GM19193 (cell line): ENCODE results near the gene RNU1-3.
"Not testable (repeated sequence)": the region's sequence is repeated elsewhere in the genome, so short reads cannot be mapped to it uniquely, and the experiment has no call there.

Experiments used
- POLR2A ChIP-seq: IDR thresholded peaks from 4 replicates; pipeline ENCODE4 v1.6.1; 2011; ENCODE audit not compliant: insufficient read depth, insufficient read length; ENCODE audit errors: extremely low read depth

The RNU1-3 gene

DNA sequence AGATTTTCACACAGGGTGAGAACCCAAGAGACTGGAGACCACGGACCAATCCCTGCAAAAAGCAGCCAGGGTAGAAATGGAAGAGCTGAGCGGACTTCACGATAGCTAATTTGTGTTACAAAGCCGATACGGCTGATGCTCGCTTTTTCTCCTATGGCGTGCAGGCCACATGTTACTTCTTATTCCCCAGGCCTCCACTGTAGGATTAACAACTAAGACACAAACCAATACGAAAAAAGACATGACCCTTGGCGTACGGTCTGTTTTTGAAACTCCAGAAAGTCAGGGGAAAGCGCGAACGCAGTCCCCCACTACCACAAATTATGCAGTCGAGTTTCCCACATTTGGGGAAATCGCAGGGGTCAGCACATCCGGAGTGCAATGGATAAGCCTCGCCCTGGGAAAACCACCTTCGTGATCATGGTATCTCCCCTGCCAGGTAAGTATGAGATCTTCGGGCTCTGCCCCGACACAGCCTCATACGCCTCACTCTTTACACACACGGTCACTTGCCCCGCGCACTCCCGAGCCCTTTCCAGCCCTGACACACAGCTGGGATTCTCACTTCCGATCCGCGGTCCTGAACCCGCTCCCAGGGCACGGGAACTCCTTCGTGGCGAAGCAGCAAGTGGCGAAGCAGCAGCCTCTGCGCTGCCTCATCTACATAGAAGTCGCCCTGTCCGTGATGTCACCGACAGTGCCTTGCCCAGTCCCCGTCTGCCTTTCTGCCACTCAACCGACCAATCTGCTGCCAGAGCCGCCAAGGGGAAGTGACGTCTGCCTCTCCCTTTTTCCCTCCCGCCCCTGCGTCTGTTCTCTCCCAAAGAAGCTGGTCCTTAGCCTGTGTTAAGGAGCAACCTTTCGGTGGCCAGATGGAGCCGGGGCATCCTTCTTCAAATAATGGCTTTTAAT, at the start of gene RNU1-3:
TSS of gene RNU1-3 (minus strand) at position 447 of the 912 bp plus-strand sequence.
- TF ChIP-seq POLR2A, result not testable (repeated sequence)

GRCh38 chr1:16677552-16678431, 11.0 kb upstream of the RNU1-3 start:
- no peak for TF ChIP-seq POLR2A

- TF ChIP-seq POLR2A, result peak; percentile 97
These were observed 22.1 kb downstream of the RNU1-3 start for GRCh38 chr1:16644482-16645270.

DNA sequence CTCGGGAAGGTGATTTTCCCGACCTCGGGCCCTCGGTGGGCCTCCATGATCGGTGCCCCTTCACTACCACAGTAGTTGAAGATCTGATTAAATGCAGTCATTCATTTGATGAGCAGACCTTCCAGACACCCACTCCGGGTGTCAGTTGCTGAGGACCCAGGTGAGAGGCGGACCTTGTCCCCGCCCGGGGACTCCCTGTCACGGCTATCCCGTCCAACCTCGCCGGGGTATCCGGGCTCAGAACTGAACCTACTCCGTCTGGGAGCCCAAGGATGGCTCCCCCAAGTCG, 22.6 kb downstream of the RNU1-3 start:
- TF ChIP-seq POLR2A, result no peak

DNA sequence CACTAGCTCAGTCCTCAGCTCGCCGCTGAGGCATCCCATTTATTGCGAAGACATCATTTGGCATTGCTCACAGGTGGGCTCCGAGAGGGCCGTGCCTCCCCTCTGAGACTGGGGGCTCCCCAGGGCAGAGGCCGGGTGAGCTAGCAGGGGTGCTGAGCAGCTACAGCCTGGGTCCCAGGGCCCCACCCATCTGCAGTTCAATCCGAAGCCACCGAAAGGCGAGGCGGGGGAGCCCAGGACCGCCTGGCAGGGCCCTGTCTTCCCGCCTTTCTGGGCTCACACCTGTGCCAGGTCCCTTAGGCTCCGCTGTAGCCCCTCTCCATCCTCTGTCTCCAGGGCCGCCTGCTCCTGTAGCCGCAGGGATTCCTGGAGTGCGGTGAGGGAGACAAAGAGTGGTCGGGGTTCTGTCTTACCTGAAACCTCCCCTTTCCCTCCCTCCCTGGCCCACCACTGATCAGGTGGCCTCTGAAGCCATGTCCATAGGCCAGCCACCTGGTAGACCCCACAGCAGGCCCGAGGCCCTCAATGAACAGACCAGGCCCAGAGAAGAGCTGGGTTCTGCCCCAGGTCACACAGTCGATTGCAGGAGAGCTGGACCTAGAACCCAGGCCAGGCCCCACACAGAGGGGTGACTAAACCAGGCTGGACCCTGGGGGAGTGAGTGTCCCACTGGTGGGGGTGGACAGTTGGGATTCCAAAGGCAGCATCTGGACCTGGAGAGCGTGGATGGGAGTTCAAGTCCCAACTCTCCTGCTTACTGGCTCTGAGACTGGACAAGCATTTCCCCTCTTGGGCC, 35.3 kb downstream of the RNU1-3 start:
- TF ChIP-seq POLR2A, result no peak

- TF ChIP-seq POLR2A, result no peak
These were observed 36.0 kb downstream of the RNU1-3 start for GRCh38 chr1:16630661-16631247.

- TF ChIP-seq POLR2A, result no peak
These were observed 38.2 kb downstream of the RNU1-3 start for GRCh38 chr1:16628361-16629111.

- no peak for TF ChIP-seq POLR2A
These were observed 41.0 kb downstream of the RNU1-3 start for GRCh38 chr1:16625497-16626408.

- TF ChIP-seq POLR2A, result no peak
These were observed 45.5 kb downstream of the RNU1-3 start for GRCh38 chr1:16621300-16621658.

DNA sequence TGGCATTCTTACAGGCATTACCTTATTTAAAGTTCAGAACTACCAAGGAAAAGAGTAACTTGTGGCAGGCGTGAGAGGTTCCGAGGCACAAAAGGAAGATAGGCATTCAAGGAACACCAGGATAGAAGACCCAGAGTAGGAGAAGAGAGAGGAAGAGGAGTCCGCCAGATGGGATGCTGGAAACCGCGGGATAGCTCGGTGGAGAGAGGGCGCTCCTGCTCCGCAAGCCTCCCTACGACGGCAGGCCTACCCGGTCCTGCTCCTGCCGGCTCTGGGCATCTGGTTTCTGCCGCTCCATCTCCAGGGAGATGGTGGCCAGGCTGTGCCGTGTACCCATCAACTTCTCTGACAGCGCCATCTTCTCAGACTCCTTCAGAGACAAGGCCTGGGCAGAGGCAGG, 48.0 kb downstream of the RNU1-3 start:
- TF ChIP-seq POLR2A, result no peak

DNA sequence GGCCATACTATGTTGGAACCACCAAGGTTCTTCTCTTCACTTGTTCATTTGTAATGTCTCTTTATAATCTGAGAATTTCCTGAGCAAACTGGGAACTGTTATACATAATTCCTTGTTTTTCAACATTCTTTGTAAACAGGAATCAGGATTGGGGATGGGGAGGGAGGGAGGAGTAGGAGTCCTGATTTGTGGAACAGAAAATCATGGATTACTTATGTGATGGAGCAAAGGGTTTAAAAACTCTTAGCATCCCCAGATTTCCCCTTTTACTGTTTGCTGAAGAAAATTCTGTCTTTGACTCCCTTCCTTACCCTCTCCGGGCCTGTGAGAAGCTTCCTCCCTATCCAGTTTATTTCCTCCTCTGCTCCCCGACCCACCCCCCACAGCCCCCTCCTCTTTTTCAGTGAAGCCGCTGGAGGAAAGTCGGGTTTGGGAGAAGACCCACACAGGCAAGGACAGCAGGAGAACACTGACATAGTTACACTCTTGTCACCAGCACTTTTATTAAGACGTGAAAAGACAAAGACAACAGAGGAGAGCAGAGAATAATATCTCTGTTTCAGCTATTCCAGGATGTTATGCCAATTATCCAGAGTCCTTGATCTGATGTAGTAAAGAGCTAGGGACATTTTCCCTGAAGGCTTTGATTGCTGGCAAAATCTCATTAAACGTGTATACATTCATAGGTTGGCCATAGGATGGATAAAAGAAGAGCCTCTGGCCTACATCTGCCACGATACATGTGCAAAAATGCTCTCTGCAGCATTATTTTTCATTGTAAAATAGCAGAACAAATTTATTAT, 48.8 kb downstream of the RNU1-3 start:
- TF ChIP-seq POLR2A, result no peak
